GM21786 (cell line): ENCODE data around the gene DDIT4.
A peak's percentile ranks its signal among the peaks of the same experiment; 100 is the strongest.

Experiments used
- ATAC-seq: cut with Tn5 transposase; IDR thresholded peaks from one replicate; pipeline ENCODE4 v1.9.1; 2021; ENCODE audit not compliant: unreplicated experiment

DDIT4 gene

DNA sequence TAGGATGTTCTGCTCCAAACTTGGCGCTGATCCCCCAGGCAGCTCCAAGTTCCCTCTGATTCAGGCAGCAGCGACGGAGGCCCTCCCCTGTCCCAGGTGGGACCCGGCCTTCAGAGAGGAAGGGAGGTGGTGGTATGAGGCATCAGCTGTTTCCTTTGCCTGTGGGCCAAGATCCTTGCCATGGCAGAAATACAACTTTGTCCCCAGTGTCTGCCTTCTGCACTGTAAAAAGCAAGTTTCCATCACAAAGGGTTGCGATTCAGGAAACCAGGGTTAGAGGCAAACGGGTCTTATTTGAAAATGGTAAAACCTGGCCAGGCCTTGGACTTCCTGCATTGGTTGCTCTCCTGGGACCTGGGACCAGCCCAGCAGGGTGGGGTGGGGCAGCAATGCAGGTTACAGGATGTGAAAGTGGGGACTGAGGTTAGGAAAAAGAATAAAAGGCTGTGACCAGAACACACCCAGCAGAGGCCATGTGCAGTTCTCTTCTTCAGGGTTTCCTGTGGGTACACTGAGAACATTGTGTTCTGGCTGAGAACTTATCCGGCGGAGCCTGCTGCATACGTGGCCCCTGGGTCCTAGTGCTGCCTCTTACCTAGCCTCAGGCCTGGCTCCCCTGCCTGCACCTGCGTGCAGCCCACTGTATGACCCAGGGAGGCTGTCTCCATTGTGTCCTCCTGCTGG is 25.1 kb upstream of the DDIT4 start:
- peak; percentile 82 for ATAC-seq

GRCh38 chr10:72249176-72249862 is 24.4 kb upstream of the DDIT4 start:
- peak; percentile 10 for ATAC-seq

DNA sequence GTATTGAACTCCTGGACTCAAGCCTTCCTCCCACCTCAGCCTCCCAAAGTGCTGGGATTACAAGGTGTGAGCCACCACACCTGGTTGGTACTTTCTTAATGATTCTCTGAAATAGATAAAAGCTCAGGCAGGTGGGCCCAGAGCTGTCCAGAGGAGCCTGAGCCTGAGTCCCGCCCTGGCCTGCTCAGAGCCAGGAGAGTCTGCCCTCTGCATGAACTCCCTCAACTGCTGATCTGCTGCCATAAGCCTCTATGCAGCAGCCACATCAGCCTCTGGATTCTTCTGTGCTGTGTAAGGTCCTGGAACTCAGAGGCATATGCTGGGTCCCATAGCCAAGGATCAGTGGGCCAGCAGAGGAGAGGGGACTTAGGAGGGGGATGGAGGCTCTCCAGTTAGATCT is 23.1 kb upstream of the DDIT4 start:
- no peak for ATAC-seq

DNA sequence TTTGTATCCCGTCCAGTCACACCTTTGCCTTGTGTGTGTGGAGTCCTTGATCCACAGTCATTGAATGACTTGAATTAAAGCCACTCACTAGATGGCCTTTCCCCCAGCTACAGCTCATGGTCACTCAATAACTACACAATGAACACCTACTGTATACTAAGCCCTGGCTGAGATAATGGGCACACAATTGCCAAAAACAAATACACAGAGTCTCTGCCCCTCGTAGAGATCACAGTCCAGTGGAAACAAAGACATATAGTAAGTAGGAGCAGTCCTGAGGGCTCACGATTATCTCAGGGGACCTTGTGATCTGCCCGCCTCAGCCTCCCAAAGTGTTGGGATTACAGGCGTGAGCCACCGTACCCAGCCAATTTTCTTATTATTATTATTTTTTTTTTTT is 22.1 kb upstream of the DDIT4 start:
- no peak for ATAC-seq

GRCh38 chr10:72252972-72253371 is 20.8 kb upstream of the DDIT4 start:
- no peak for ATAC-seq

- no peak for ATAC-seq
Measured at GRCh38 chr10:72253578-72253977, 20.1 kb upstream of the DDIT4 start.

DNA sequence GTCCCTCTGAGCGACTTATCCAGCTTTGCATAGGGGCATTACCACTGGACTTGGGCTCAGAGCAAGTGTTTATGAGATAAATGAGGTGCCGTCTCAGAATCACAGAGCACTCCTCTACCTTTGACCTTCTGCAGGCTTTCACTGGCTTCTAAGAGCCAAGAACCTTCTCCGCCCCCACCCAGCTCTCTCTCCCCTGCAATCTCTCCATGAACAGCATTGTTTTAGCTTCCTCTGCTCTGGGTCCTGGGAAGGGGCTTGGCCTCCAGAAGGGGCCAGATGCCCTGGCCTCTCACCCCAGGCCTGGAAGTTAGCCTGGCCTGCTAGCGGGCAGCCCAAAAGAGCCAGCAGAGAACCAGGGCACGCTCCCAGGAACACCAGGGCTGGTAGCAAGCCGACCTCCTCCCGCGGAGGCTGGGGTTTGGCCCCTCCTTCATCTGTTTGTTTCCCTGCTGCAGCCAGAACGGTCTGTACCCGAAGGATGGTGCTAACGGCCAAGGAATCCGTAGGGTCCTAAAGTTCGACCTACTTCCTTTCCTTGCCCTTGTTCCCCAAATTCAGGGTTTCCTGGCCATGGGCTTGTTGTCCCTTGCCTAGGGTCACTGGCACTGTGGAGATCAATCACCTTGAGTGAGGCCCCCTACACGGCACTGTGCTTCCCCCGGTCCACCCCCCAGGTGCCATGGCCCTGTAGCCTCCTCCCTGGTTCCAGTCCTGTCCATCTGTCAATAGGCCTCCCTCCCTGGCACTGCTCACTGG is 18.7 kb upstream of the DDIT4 start:
- peak; percentile 39 for ATAC-seq

DNA sequence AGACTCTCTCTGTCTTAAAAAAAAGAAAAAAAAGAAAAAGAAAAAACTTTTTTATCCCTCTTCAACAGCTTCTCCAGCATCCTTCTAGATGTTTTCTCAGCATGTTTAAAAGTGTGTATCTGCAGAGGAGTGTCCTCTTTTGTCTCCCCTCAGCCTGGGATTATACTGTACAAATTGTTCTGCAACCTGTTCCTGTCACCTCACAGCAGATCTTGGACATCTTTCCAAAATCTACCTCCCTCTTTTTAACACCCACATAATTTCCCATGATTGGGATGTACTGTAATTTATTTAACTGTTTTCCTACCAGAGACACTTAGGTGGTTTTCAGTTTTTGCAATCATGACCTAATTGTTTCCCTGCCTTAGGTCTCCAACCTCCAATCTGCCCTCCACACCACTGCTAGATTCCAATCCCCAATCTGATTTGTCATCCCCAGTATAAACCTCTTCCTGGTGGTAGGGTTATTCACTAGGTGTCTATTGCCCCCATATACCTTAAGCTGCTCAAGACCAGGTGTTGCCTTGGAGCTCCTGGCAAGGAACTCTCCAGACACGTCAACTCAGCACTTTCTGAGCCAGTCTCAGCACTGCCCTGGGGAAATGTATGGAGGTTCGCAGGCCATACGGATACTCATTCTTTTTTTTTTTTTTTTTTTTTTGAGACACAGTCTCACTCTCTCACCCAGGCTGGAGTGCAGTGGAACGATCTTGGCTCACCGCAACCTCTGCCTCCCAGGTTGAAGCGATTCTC is 17.6 kb upstream of the DDIT4 start:
- no peak for ATAC-seq

GRCh38 chr10:72257051-72257892 is 16.5 kb upstream of the DDIT4 start:
- ATAC-seq = no peak

GRCh38 chr10:72258617-72259016 is 15.1 kb upstream of the DDIT4 start:
- no peak for ATAC-seq

- ATAC-seq = no peak
Measured at GRCh38 chr10:72259491-72260238, 14.1 kb upstream of the DDIT4 start.

- peak; percentile 48 for ATAC-seq
Measured at GRCh38 chr10:72260239-72260975, 13.3 kb upstream of the DDIT4 start.

DNA sequence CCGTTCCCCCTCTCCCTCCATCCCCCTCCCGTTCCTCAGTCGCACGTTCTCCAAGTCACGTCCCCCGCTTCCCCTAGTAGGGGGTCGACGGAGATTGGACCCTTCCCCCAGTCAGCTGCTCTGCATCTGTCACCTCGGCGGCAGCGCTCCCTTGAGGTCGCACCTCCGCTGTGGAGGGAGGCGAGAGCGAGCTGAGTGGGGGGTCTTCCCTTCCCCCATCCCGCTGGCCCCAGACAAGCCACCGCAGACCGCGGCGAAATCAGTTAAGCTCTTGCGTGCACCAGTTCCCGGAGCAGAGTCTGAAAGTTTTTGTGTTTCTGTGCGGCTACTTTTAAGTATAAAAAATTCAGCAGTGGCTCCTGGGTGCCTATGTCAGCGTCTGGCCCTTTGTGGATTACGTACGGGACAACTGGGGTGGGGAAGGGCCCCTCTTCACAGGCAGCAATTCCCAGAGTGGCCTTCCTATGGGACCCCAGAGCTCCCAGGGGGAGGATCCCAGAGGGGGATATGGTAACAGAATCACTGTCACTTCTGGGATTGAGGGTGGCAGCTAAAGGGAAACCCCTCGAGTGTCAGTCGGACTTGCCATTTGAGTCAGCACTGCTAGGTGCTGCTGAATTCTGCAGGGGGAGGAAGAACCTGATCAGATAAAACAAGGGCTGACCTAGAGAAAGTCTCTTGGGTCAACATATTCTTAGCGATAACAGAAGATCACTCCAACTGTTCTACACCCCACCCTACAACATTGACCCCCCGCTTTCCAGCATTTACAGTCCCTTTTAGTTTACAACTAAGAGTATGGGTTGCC is 12.5 kb upstream of the DDIT4 start:
- peak; percentile 47 for ATAC-seq

- no peak for ATAC-seq
Measured at GRCh38 chr10:72261784-72262404, 11.8 kb upstream of the DDIT4 start.

GRCh38 chr10:72263613-72264241 is 10.0 kb upstream of the DDIT4 start:
- no peak for ATAC-seq

GRCh38 chr10:72264536-72264935 is 9.2 kb upstream of the DDIT4 start:
- ATAC-seq = no peak

- ATAC-seq = no peak
Measured at GRCh38 chr10:72265508-72265907, 8.2 kb upstream of the DDIT4 start.
